Ascending aorta (tissue), 2 donors: ENCODE results near the gene SRBD1. TPM values are rescaled to one million over a fixed set of nuclear protein-coding genes. Genes with fewer than 3 reads are reported as not detected.

ENCODE experiments used
- DNase-seq, 2 donors: peaks; one replicate each; pipeline ENCODE4 v3.0.0-alpha.2; 2019; ENCODE audit warnings: low spot score in 2 of 2
- H3K27ac ChIP-seq, 2 donors: fragments of 200-600 bp; sonication (generic); one replicate each; pipeline ENCODE4 v1.5.1; 2016 to 2017; ENCODE audit warnings: mild to moderate bottlenecking in 1 of 2
- H3K27me3 ChIP-seq: fragments of 200-600 bp; sonication (generic); one replicate; pipeline ENCODE4 v1.5.1; 2017
- H3K36me3 ChIP-seq, 2 donors: fragments of 200-600 bp; sonication (generic); one replicate each; pipeline ENCODE4 v1.5.1; 2016
- H3K4me1 ChIP-seq, 2 donors: fragments of 200-600 bp; sonication (generic); one replicate each; pipeline ENCODE4 v1.5.1; 2016 to 2017; ENCODE audit warnings: mild to moderate bottlenecking in 1 of 2
- H3K4me3 ChIP-seq, 2 donors: fragments of 200-600 bp; sonication (generic); one replicate each; pipeline ENCODE4 v1.5.1; 2016 to 2017; ENCODE audit warnings: mild to moderate bottlenecking in 1 of 2
- H3K9me3 ChIP-seq, 2 donors: fragments of 200-600 bp; sonication (generic); one replicate each; pipeline ENCODE4 v1.5.1; 2016
- CTCF ChIP-seq, 3 experiments: fragments of 200-600 bp in 2 of 3; fragments of 450-650 bp in 1 of 3; sonication (generic) in 2 of 3; IDR thresholded peaks; one replicate each; pipeline ENCODE4 v1.5.1; 2016 to 2019; ENCODE audit warnings: antibody characterized with exemption in 3 of 3, mild to moderate bottlenecking in 1 of 3, moderate library complexity in 1 of 3
- intact Hi-C: fragments of 100-400 bp; cut with DNase I; formaldehyde crosslinking; loops from one replicate; pipeline ENCODE4 v1.15.1; 2023
- total RNA-seq: library from RNA; depleted of rRNA; stranded (reverse); fragments of >200 nt; gene quantifications from one replicate; pipeline ENCODE4 v1.1.0, GENCODE V29; 2016

Gene SRBD1
- total RNA-seq, 1 donor from 2014 or later, result 7.6 TPM

GRCh38 chr2:45559436-45559835 is 51.6 kb downstream of the SRBD1 start:
- DNase-seq, result no peak
- intact Hi-C loops, result no loop called here
- Histone ChIP-seq H3K27ac (no peak overlapping the region), H3K4me1 (no peaks in the 10 kb centered on the region), H3K36me3 (no peaks in the 10 kb centered on the region), H3K9me3 (no peaks in the 10 kb centered on the region), H3K4me3 (no peak overlapping the region), H3K27me3 (no peaks in the 10 kb centered on the region)
- no peak for TF ChIP-seq CTCF (IDR thresholded peaks at IDR 0.05)

- Histone ChIP-seq H3K9me3 (no peaks in the 10 kb centered on the region), H3K27me3 (no peaks in the 10 kb centered on the region), H3K4me1 (no peaks in the 10 kb centered on the region), H3K4me3 (no peak overlapping the region), H3K36me3 (no peaks in the 10 kb centered on the region), H3K27ac (no peak overlapping the region)
- TF ChIP-seq CTCF (IDR thresholded peaks at IDR 0.05), result no peak
- intact Hi-C loops, result no loop called here
- DNase-seq, result no peak
These were observed 56.3 kb downstream of the SRBD1 start for GRCh38 chr2:45554742-45555140.

GRCh38 chr2:45554073-45554741 is 56.9 kb downstream of the SRBD1 start:
- no peak for DNase-seq
- no peaks in the 10 kb centered on the region for H3K36me3 ChIP-seq
- H3K4me3 ChIP-seq, result no peak overlapping the region
- H3K4me1 ChIP-seq, result no peaks in the 10 kb centered on the region
- H3K27ac ChIP-seq, result no peak overlapping the region
- H3K9me3 ChIP-seq, result no peaks in the 10 kb centered on the region
- TF ChIP-seq CTCF (IDR thresholded peaks at IDR 0.05), result no peak
- H3K27me3 ChIP-seq, result no peaks in the 10 kb centered on the region
- intact Hi-C loops, result no loop called here

GRCh38 chr2:45551862-45552261 is 59.2 kb downstream of the SRBD1 start:
- Histone ChIP-seq H3K27me3 (no peaks in the 10 kb centered on the region), H3K4me3 (no peak overlapping the region), H3K27ac (no peak overlapping the region), H3K9me3 (no peaks in the 10 kb centered on the region), H3K36me3 (peaks cover 0 to 2% of the 10 kb centered on the region in 2 donors), H3K4me1 (no peaks in the 10 kb centered on the region)
- DNase-seq, result no peak
- intact Hi-C loops, result no loop called here
- TF ChIP-seq CTCF (IDR thresholded peaks at IDR 0.05), result no peak

DNA sequence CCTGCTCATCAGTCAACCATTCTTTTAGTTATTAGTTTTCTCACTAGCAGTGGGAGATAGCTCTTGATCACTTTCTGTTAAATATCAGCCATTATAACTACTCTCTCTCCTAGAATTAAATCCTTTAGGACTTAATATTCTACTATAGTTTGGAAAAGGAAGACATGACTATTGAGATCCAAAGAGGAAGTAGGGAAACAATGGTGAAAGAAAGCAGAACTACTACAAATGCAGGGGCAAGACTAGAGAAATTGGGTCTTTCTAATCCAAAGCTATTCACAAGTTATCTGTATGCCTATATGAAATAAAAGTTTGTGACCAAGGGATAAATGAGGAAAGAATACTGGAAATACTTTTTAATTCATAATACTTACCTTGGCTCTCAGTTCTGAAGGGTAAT is 65.1 kb downstream of the SRBD1 start:
- no peak for TF ChIP-seq CTCF (IDR thresholded peaks at IDR 0.05)
- no peaks in the 10 kb centered on the region for H3K9me3 ChIP-seq
- no peak overlapping the region for H3K27ac ChIP-seq
- no peaks in the 10 kb centered on the region for H3K27me3 ChIP-seq
- H3K4me3 ChIP-seq, result no peak overlapping the region
- H3K36me3 ChIP-seq, result peaks cover 11 to 15% of the 10 kb centered on the region in 2 donors
- intact Hi-C loops, result no loop called here
- no peak for DNase-seq
- H3K4me1 ChIP-seq, result no peaks in the 10 kb centered on the region

DNA sequence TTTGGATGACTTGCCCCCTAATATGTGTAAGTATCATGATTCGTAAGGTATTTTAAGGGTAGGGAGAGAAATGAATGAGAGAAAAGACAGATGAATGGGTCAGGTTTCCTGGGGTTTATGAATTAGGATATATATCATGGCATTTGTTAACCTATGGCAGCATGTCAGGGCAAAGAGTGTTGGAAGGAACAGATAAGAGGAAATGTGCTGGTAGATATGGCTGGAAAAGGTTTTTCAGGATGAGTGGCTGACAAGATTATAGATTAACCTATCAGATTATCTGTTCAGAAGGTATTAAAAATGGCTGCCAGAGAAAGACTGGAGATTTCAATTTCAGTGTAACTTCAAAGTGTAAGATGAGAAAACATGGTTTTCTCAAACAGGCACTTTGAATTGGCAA is 67.8 kb downstream of the SRBD1 start:
- no peaks in the 10 kb centered on the region for H3K4me1 ChIP-seq
- TF ChIP-seq CTCF (IDR thresholded peaks at IDR 0.05), result no peak
- no peak overlapping the region for H3K4me3 ChIP-seq
- H3K36me3 ChIP-seq, result peaks cover 11 to 18% of the 10 kb centered on the region in 2 donors
- no peaks in the 10 kb centered on the region for H3K9me3 ChIP-seq
- intact Hi-C loops, result no loop called here
- no peaks in the 10 kb centered on the region for H3K27me3 ChIP-seq
- no peak overlapping the region for H3K27ac ChIP-seq
- DNase-seq, result no peak
